GM19351 (cell line): ENCODE data around the gene MAN2A1.
"Not testable (repeated sequence)": the region's sequence is repeated elsewhere in the genome, so short reads cannot be mapped to it uniquely, and the experiment has no call there.

Source experiments
- ATAC-seq: cut with Tn5 transposase; IDR thresholded peaks from one replicate; pipeline ENCODE4 v1.9.1; 2021; ENCODE audit warnings: mild to moderate bottlenecking, moderate library complexity; ENCODE audit not compliant: unreplicated experiment

The MAN2A1 gene

DNA sequence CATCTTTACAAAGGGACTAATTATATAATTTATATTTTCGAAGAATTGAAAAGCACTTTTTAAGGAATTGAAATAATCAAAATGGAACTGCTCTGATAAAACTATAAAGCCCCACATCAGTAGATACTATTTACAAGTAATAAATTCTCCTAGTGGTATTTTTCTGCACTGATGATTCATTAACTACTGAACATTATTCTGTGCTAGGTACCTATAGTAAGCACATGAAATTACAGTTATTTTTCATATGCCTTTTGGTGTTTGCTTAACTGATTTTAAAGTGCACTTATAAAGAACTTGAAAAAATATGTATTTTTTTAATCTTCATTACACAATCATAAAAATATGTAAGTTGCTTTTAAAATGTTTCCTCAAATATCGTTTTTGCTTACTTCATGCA is 123.0 kb downstream of the MAN2A1 start:
- ATAC-seq: no peak

DNA sequence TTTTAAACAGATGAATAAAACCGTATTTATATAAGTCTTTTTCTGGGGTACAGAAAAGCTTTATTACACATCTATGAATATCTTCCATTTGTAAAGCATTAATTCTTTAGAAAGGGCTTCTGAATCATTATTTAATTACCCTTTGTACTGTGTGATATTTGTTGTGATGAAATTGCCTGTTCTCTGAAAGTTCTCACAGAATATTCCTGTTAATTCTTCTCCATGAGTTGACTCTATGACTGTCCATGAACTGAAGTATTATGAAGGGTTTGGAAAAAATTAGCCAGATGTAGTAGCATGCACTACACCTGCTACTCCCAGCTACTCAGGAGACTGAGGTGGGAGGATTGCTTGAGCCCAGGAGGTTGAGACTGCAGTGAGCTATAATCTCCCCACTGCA is 127.0 kb downstream of the MAN2A1 start:
- ATAC-seq: no peak

DNA sequence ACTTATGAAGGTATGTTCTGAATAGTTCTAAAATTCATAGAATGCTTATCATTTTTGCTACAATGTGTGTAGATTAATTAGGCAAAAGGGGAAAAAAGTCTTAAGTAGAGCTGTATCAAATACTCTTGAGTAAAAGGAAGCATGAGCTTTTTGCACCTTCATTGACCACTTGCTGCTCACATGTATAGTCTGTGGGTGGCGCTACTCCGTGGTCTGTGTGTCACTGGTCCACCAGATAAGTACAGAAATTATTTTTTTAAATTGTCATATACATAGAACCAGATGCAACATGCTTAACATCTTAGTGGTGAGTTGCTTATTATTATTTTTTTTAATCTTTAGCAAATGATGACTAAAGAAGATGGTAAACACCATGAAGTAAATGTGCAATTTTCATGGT is 130.2 kb downstream of the MAN2A1 start:
- ATAC-seq: no peak

DNA sequence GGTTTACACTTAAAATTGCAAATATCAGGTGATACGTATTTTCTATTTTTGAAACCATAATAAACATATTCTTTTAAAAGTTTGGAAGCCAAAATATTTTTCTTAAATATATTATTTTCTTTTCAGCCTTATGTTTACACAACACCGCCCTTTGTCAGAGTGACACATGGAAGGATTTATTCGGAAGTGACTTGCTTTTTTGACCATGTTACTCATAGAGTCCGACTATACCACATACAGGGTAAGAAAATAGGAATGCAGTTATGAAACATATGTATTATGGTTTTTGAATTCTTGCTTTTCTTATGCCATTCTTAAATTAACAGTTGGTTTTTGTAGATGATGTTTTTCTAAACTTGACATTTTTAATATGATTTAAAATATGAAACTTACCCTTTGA is 133.9 kb downstream of the MAN2A1 start:
- no peak for ATAC-seq

- ATAC-seq: no peak
Measured at GRCh38 chr5:109825450-109825849, 135.7 kb downstream of the MAN2A1 start.

- ATAC-seq: no peak
Measured at GRCh38 chr5:109826426-109826825, 136.7 kb downstream of the MAN2A1 start.

DNA sequence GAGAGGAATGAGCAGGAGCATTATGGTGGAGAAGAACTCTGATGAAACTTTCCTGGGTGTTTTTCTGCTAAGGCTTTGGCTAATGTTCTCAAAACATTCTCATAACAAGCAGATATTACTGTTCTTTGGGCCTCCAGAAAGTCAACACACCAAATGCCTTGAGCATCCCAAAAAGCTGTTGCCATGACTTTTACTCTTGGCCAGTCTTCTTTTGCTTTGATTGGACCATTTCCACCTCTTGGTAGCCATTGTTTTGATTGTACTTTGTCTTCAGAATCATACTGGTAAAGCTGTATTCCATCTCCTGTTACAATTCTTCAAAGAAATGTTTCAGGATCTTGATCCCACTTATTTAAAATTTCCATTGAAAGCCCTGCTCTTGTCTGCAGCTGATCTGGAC is 139.6 kb downstream of the MAN2A1 start:
- no peak for ATAC-seq

- ATAC-seq: no peak
Measured at GRCh38 chr5:109830955-109831502, 141.3 kb downstream of the MAN2A1 start.

DNA sequence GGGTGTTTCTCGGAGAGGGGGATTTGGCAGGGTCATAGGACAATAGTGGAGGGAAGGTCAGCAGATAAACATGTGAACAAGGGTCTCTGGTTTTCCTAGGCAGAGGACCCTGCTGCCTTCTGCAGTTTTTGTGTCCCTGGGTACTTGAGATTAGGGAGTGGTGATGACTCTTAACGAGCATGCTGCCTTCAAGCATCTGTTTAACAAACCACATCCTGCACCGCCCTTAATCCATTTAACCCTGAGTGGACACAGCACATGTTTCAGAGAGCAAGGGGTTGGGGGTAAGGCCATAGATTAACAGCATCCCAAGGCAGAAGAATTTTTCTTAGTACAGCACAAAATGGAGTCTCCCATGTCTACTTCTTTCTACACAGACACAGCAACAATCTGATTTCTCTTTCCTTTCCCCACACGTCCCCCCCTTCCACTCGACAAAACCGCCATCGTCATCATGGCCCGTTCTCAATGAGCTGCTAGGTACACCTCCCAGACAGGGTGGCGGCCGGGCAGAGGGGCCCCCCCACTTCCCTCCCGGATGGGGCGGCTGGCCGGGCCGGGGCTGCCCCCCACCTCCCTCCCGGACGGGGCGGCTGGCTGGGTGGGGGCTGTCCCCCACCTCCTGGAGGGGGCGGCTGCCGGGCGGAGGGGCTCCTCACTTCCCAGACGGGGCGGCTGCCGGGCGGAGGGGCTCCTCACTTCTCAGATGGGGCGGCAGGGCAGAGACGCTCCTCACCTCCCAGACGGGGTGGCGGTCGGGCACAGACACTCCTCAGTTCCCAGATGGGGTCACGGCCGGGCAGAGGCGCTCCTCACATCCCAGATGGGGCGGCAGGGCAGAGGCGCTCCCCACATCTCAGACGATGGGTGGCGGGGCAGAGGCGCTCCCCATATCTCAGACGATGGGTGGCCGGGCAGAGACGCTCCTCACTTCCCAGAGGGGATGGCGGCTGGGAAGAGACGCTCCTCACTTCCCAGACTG is 142.8 kb downstream of the MAN2A1 start:
- ATAC-seq: not testable (repeated sequence)

GRCh38 chr5:109833946-109834345 is 144.2 kb downstream of the MAN2A1 start:
- ATAC-seq: no peak

DNA sequence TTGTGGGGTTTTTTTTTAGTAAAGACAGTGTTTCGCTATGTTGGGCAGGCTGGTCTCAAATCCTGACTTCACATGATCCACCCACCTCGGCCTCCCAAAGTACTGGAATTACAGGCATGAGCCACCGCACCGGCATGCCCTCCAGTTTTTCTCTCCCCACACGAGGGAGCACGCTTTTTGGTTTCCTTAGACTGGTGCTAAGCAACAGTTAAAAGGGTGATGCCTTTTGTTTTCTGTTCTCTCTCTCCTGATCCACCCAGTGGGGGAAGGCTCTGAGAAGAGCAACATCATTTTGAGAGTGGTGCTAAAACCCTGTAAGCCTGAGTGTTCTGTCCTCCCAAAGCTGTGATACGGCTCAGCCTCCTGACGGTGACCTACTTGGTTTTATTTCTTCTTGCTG is 146.6 kb downstream of the MAN2A1 start:
- no peak for ATAC-seq

DNA sequence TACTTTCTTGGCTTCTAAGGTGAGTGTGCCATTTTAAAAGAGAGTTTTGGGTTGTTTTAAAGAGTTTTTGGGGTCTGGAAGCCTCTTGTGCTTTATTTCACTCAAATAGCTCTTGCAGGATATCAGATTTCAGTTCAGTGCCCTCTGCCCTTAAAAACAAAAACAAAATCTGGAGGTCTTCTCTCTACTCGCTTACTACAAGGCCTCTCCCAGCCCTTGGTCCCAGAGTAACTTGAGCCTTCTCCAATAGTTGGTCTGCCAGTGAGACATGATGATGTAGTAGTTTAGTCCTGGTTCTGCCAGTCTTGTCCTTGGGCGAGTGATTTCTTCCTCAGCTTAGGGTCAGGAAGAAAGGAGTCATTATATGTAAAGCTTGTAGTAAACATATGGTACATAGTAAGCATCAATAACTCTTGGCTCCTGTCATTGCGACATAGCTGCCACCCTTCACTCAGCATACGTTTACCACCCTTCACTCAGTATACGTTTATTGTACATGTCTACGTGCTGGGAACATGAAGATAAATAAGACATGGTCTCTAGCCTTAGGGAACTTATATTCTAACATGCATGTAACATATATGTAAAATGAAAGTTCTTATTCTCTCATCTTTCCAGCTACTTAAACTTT is 147.6 kb downstream of the MAN2A1 start:
- ATAC-seq: no peak

DNA sequence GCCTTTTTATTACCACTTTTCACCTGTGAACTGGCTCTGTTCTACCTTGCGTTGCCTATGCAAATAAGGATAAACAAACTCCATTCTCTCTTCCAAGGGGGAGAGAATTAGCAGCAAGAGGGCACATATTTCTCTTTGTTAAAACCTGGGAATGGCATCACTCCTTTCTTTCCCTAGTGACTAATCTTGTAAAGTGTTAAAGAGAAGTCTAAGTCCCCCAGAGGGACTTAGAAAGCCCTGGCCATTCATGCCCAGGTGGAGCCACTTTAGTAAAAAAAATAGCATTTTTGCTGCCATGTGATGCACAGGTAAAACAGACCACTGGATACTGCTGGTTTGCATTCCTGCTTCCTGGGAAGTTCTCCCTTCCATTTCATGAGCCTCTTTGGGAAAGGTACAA is 148.4 kb downstream of the MAN2A1 start:
- ATAC-seq: no peak

DNA sequence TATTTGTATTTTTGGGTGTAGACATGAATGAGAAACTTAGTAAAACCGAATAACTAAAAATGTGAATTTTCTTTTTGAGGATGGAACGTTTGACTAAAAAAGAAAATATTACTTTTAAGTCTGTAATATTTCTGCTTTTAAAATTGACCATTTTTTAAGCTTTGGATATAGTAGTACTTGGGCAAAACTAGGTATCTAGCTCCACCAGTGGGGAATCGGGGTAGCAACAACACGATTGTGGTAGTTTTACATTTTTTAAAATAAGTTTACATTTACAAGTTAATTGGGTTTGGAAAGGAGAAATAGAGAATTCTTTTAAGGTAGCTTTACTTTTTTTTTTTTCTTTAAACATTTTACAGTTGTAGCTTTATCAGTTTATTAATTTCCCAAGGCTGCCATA is 154.4 kb downstream of the MAN2A1 start:
- ATAC-seq: no peak

DNA sequence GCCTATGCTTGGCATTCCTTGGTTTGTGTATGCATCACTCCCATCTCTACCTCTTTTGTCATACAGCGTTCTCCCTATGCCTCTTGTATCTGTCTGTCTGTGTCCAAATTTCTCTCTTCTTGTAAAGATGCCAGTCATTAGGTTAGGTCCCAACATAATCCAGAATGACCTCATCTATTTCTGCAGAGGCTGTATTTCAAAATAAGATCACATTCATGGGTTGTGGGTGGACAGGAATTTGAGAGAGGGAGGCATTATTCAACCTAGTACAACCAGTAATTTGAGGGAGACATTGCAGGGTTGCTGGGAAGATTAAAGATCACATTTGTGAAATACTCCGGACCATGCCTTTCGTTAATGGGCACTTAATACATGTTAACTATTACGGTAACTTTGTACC is 155.0 kb downstream of the MAN2A1 start:
- ATAC-seq: no peak

DNA sequence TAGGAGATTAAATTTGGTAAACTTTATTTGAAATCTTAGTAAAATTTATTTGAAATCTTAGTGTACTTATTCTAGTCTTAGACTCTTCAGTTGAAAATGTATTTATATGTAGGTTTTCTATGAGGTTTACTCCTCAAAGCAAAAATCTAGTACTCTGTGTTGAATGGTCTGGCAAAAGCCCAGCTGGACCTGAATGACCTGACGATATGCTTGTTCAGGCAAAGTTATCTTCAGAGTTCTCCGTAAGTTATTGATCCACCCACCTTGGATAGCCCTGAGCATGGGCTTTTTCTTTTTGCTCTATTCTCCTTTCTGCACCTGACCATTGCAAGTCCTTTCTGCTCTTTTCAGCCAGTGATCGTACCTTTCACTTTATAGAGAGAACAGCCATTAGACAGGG is 158.4 kb downstream of the MAN2A1 start:
- no peak for ATAC-seq

DNA sequence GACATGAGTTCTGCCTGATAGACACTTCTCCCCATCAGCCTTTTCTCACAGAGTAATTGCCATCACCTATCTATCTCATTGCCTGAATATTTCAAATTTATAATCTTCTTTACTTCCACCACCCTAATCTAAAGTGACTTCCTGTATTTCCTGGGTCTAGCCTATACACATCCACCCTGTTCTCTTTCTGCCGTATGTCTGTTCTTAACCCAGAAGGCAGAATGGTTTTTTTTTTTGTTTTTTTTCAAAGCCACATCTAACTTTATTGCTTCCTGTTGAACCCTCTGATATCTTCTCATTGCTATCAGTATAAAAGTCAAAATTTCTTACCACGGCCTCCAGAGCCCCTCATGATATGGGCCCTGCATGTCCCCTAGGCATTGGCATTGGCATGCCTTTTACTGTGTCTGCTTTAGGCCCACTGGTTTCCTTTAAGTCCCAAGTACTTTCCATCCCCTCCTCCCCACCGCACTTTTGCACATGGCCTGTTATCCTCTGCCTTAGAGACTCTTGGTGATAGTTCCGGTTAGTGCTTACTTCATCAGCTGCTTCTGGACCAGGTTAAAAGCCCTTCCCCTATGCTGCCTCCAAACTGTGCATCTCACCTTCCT is 159.9 kb downstream of the MAN2A1 start:
- ATAC-seq: no peak

DNA sequence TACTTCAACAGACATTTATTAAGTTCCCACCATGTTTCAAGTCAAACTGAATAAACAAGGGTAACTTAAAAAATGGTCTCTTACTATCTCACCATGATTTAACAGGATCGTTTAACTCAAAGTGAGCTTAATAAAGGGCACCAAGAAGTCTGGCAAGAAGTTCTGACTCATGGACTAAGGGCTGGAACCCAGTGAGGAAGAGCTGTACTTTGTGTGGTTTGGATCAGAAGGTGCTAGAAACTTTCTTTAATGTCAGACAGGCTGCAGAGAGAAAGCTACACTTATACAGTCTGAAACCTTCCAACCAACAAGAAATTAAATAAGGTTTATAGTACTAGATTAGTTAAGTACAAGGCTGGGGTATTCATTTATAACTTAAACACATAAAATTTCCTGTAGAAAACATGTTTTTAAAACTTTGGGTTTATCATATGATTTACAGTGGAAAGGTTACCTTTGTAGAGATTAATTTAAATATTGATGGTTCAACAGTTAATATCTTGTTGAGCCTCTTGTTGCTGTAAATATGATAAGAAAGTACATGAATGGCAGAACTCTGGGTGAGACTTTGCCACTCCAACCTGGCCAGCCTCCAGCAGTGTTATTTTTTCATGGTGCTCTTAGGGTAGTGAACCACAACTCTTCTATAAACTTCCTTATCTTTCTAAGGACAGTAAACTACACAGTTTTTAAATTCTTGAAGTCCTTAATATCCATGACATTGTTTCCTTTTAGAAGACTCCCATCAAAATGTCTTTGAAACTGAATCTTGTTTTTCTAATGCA is 162.8 kb downstream of the MAN2A1 start:
- ATAC-seq: no peak

DNA sequence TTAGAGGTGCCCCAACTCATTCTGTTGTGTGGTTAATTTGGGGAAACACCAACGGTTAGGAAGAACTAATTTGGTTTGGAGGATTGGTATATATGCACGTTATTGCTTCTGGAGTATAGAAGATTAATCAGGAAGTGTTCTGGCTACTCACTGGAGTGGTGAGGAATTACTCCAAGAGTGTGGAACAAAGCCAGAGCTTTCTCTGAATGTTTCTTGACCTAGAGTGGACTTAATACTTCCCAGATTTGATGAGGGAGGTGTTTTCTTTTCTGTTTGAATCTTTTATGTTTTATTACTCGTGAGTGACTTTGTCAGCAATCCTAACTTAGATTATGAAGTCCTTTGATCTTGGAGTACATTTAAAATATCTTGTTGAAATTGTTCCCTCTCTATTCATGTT is 163.7 kb downstream of the MAN2A1 start:
- ATAC-seq: no peak

- no peak for ATAC-seq
Measured at GRCh38 chr5:109855056-109855455, 165.3 kb downstream of the MAN2A1 start.
